GM10847 (cell line): ENCODE measurements around the gene IGIP.

Experiments used
- POLR2A ChIP-seq: IDR thresholded peaks from 2 replicates; pipeline ENCODE4 v1.6.1; 2011; ENCODE audit not compliant: insufficient read length; ENCODE audit errors: extremely low read depth

Gene IGIP

GRCh38 chr5:140143521-140144258, 18.0 kb downstream of the IGIP start:
- no peak for TF ChIP-seq POLR2A

GRCh38 chr5:140145256-140145655, 19.5 kb downstream of the IGIP start:
- no peak for TF ChIP-seq POLR2A

DNA sequence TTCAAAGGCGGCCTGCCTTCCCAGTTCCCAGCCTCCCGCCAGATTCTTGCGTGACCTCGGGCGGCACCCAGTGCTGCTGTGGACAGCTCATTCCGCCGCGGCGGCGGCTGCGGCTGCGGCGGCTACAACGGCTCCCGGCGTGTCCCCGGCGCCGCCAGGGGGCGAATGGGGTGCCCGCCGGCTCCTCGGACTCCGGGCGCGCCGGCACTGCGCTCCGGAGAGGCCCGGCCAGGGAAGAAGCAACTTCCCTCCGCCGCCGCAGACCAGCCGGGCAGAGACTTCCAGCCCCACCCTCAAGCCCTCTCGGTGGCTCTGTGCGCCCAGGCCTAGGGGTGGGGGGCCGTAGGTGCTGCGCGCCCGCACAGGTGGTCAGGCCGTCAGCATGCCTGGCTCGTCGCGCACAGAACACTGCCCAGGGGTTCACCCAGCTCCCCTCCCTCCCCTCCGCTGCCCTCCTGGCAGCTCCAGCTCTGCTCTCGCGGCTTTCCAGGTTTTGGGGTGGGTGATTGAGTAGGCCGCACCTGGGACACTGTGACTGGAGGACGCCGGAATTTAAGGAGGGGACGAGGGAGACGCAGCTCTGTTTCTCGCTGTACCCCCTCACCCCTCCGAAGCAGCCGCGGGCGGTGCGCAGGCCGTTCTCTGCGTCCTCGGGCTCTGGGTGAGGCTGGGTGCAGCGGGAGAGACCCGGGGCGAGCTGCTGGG, 20.2 kb downstream of the IGIP start:
- no peak for TF ChIP-seq POLR2A

DNA sequence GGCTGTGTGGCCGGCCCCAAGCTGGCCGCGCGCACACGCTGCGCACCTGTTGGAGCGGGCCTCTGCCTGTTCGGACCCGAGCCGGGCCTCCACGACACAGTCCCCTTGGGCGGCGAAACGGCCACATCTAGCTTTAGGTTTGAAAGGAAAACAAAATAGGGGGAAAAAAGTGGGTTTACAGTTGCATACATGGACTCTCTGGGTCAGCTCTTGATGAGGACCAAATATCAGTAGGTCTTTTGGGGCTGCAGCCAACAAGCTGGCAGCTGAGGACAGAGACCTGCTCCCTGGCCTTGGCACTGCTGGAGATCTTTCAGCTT, 20.7 kb downstream of the IGIP start:
- no peak for TF ChIP-seq POLR2A

- TF ChIP-seq POLR2A, result no peak
Observed at GRCh38 chr5:140147460-140147859, 21.7 kb downstream of the IGIP start.

- TF ChIP-seq POLR2A, result no peak
Observed at GRCh38 chr5:140148508-140148907, 22.8 kb downstream of the IGIP start.

DNA sequence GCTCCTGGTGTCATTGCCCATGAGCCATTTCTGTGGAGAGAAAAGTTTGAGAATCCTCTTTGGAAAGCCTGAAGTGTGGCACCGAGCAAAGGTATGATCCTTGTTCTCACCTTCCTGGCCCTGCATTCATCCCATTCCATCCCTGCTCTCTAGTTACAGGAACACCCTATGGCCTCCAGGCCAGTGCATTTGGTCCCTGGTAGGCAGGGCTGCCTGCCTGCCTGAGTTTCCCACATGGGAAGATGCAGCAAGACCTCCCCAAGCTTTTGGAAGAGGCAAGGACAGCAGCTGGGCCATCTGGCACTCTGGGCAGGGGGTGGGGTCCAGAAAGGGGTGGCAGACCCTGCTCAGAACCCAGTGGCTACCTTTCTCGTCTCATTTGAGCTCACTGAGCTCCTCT, 24.5 kb downstream of the IGIP start:
- TF ChIP-seq POLR2A, result no peak

DNA sequence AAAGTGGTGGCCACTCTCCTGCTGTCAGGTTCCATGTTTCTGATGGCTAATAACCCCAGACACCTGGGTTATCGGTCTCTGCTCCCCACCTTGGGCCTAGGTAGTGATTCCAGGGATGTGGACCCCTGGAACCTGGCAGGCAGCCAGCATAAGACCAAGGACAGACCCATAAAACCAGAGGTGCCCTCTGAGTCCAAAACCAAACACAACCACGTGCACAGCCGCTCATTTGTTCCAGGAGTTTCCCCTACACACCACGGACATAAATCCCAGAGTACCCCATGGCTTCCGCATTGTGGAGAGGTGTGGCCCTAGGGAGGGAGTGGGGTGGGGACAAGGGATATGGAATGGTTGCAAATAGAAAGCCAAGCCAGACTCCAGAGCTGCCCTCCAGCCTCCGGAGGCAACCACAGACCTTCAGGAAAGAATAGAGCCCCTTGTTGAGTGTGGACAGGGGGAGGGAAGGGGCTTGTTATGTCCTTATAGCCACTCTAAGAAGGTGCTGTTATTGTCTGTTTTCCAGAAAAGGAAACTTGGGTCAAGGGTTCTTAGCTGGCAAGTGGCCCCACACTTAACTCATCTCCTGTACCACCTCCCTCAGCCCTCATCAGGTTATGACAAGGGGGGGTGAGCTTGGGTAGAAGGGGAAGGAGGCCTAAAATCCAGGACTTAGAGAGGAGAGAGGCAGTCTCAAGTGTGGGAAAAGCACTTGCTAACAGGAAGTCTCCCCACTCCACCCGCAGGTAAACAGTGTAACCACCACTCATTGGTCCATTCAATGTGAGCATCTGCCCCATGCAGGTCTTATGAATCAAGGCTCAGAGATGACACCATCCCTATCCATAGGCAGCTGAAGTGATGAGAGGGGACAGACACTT, 25.6 kb downstream of the IGIP start:
- no peak for TF ChIP-seq POLR2A

- TF ChIP-seq POLR2A, result no peak
Observed at GRCh38 chr5:140152022-140152999, 26.6 kb downstream of the IGIP start.

DNA sequence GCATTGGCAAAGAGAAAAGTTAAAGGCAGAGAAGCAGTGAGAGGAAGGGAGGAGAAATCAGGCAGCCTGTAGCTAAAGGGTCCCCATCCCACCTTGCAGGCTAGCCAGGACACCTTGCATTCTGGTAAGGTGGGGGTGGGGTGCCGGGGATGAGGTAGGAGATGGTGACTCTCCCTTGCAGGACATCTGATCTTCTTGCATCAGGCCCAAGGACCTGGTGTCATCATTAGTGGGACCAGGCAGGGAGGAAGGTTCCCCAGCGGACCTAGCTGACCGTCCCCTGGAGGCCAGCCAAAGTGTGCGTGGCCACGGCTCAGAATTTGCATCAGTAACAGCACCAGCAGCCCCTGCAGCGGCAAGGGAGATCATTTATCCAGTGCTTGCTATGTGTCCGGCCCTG, 27.5 kb downstream of the IGIP start:
- no peak for TF ChIP-seq POLR2A

DNA sequence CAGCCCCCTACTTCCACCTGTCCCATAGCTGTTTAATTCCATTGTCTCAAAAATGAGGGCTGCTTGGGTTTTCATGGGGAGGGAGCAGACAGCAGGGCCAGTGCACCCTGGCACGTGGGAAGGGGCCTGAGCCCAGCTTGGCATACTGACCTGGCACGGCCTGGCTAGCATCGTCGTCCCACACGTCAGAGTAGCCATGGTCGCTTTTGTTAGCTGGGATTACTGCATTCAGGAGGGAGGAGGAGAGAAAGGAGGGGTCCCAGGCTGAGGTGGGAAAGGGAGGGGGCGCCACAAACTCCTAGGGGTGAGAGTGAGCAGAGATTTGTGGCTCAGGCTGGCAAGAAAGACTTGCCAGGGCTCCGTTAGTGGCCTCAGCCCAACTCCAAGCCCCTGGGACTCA, 28.2 kb downstream of the IGIP start:
- TF ChIP-seq POLR2A, result no peak

- TF ChIP-seq POLR2A, result no peak
Observed at GRCh38 chr5:140157032-140157781, 31.5 kb downstream of the IGIP start.

- no peak for TF ChIP-seq POLR2A
Observed at GRCh38 chr5:140159014-140159927, 33.5 kb downstream of the IGIP start.
